ENCODE results near the gene BBS10. TPM values are rescaled to one million over a fixed set of nuclear protein-coding genes. Genes with fewer than 3 reads are reported as not detected.

Gene BBS10
- polyA plus RNA-seq, 1 donor from 2014 or later: 15.4 TPM

GRCh38 chr12:76316468-76316867 lies 31.7 kb downstream of the BBS10 start:
- H3K9ac ChIP-seq (ENCODE audit: low read length): no peak overlapping the region
- H3K9me2 ChIP-seq (ENCODE audit: insufficient read depth, low read length): no peaks in the 10 kb centered on the region
- no peaks in the 10 kb centered on the region for H3K27me3 ChIP-seq (ENCODE audit: insufficient read depth, low read depth, low read length)
- H2AFZ ChIP-seq (ENCODE audit: low read depth, low read length): no peak overlapping the region
- no peak overlapping the region for H3K4me3 ChIP-seq (ENCODE audit: low read length)
- H3K4me2 ChIP-seq (ENCODE audit: low read length): no peak overlapping the region
- no peaks in the 10 kb centered on the region for H3K79me2 ChIP-seq (replicated peaks; ENCODE audit: insufficient read depth, low read length)
- no peaks in the 10 kb centered on the region for H3K9me3 ChIP-seq (ENCODE audit: low read length)
- H3F3A ChIP-seq (ENCODE audit: insufficient read depth, low read length, poor library complexity, severe bottlenecking): no peaks in the 10 kb centered on the region
- no peaks in the 10 kb centered on the region for H4K20me1 ChIP-seq (ENCODE audit: insufficient read depth)
- H3K27ac ChIP-seq (ENCODE audit: low read length): no peak overlapping the region
- TF ChIP-seq REST (IDR thresholded peaks at IDR 0.05; ENCODE audit: borderline replicate concordance) (no peak), EP300 (conservative IDR thresholded peaks at IDR 0.05; ENCODE audit: poor library complexity, severe bottlenecking) (no peak), CTCF (IDR thresholded peaks at IDR 0.05; ENCODE audit: poor library complexity, severe bottlenecking) (no peak), TAF1 (IDR thresholded peaks at IDR 0.05; ENCODE audit: low read depth) (no peak), SMC3 (conservative IDR thresholded peaks at IDR 0.05; ENCODE audit: poor library complexity) (no peak), POLR2AphosphoS5 (IDR thresholded peaks at IDR 0.05) (no peak), EZH2 (IDR thresholded peaks at IDR 0.05; ENCODE audit: borderline replicate concordance, insufficient read depth, low read length, poor library complexity, severe bottlenecking) (no peak), MXI1 (conservative IDR thresholded peaks at IDR 0.05; ENCODE audit: poor library complexity, severe bottlenecking) (no peak), RAD21 (conservative IDR thresholded peaks at IDR 0.05) (no peak)
- no peaks in the 10 kb centered on the region for H3K36me3 ChIP-seq (ENCODE audit: insufficient read depth, low read length)

GRCh38 chr12:76313299-76313698 lies 34.9 kb downstream of the BBS10 start:
- Histone ChIP-seq H3K4me3 (ENCODE audit: low read length) (no peak overlapping the region), H3K27me3 (ENCODE audit: insufficient read depth, low read depth, low read length) (no peaks in the 10 kb centered on the region), H2AFZ (ENCODE audit: low read depth, low read length) (no peak overlapping the region), H3K9ac (ENCODE audit: low read length) (no peak overlapping the region), H4K20me1 (ENCODE audit: insufficient read depth) (no peaks in the 10 kb centered on the region), H3K79me2 (replicated peaks; ENCODE audit: insufficient read depth, low read length) (no peaks in the 10 kb centered on the region), H3K9me2 (ENCODE audit: insufficient read depth, low read length) (no peaks in the 10 kb centered on the region), H3K9me3 (ENCODE audit: low read length) (no peaks in the 10 kb centered on the region), H3K4me2 (ENCODE audit: low read length) (no peak overlapping the region), H3F3A (ENCODE audit: insufficient read depth, low read length, poor library complexity, severe bottlenecking) (no peaks in the 10 kb centered on the region), H3K36me3 (ENCODE audit: insufficient read depth, low read length) (no peaks in the 10 kb centered on the region), H3K27ac (ENCODE audit: low read length) (no peak overlapping the region)
- TF ChIP-seq REST (IDR thresholded peaks at IDR 0.05; ENCODE audit: borderline replicate concordance) (no peak), EZH2 (IDR thresholded peaks at IDR 0.05; ENCODE audit: borderline replicate concordance, insufficient read depth, low read length, poor library complexity, severe bottlenecking) (no peak), CTCF (IDR thresholded peaks at IDR 0.05; ENCODE audit: poor library complexity, severe bottlenecking) (no peak)

Data from neural cell (in vitro differentiated cells).